ENCODE data around the gene ALK.

Gene ALK

DNA sequence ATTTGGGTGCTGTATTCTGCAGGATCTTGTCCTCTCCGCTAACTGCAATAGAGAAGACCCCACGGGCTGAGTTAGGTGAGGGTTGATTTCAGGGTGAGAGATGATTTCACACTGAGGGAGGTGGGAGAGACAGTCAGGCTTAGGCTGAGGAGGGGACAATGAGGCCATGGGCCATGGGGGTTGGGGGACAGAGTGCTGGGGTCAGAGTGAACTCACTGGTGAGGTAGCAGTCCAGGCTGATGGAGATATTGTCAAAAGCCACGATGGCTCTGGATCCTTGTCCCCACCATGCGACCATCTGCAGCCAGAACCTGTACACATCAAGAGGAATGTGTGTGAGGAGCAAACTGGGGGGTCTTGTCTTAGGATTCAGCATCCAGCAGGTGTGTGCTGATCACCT is 646.2 kb downstream of the ALK start:
- in situ Hi-C loops (cut with HindIII; ENCODE audit: low sequenced_read_pairs): no loop called here
- no peak overlapping the region for H3K4me3 ChIP-seq (ENCODE audit: low read depth, low read length)
- no peak for DNase-seq (ENCODE audit: low read depth)
- no peak for TF ChIP-seq CTCF (IDR thresholded peaks at IDR 0.05; ENCODE audit: low read depth, low read length, missing control alignments)

GRCh38 chr2:29273685-29274611 is 647.4 kb downstream of the ALK start:
- H3K4me3 ChIP-seq (ENCODE audit: low read depth, low read length): no peak overlapping the region
- TF ChIP-seq CTCF (IDR thresholded peaks at IDR 0.05; ENCODE audit: low read depth, low read length, missing control alignments): no peak
- in situ Hi-C loops (cut with HindIII; ENCODE audit: low sequenced_read_pairs): no loop called here
- DNase-seq (ENCODE audit: low read depth): no peak

GRCh38 chr2:29273004-29273684 is 648.2 kb downstream of the ALK start:
- TF ChIP-seq CTCF (IDR thresholded peaks at IDR 0.05; ENCODE audit: low read depth, low read length, missing control alignments): no peak
- in situ Hi-C loops (cut with HindIII; ENCODE audit: low sequenced_read_pairs): no loop called here
- DNase-seq (ENCODE audit: low read depth): no peak
- no peak overlapping the region for H3K4me3 ChIP-seq (ENCODE audit: low read depth, low read length)

GRCh38 chr2:29272311-29272710 is 649.1 kb downstream of the ALK start:
- no peak overlapping the region for H3K4me3 ChIP-seq (ENCODE audit: low read depth, low read length)
- in situ Hi-C loops (cut with HindIII; ENCODE audit: low sequenced_read_pairs): no loop called here
- no peak for TF ChIP-seq CTCF (IDR thresholded peaks at IDR 0.05; ENCODE audit: low read depth, low read length, missing control alignments)
- DNase-seq (ENCODE audit: low read depth): no peak

- no peak overlapping the region for H3K4me3 ChIP-seq (ENCODE audit: low read depth, low read length)
- TF ChIP-seq CTCF (IDR thresholded peaks at IDR 0.05; ENCODE audit: low read depth, low read length, missing control alignments): no peak
- in situ Hi-C loops (cut with HindIII; ENCODE audit: low sequenced_read_pairs): no loop called here
- no peak for DNase-seq (ENCODE audit: low read depth)
Measured at GRCh38 chr2:29270701-29271121, 650.7 kb downstream of the ALK start.

DNA sequence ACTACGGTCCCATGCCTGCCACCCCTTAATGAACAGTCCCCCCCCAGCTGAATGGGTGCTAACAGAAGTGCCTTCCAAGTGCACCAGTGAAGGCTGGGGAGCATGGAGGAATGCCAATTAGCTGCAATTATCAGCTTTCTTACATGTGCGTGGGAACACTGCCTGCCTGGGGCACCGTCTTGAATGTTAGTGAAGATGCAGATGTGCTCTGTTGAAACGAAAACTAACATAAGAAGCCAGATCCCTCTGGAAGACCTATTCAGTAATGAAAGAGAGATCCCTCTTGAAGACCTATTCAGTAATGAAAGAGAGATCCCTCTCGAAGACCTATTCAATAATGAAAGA is 651.6 kb downstream of the ALK start:
- no peak for TF ChIP-seq CTCF (IDR thresholded peaks at IDR 0.05; ENCODE audit: low read depth, low read length, missing control alignments)
- no peak for DNase-seq (ENCODE audit: low read depth)
- in situ Hi-C loops (cut with HindIII; ENCODE audit: low sequenced_read_pairs): no loop called here
- no peak overlapping the region for H3K4me3 ChIP-seq (ENCODE audit: low read depth, low read length)

Data from astrocyte of the cerebellum (primary cell).